ENCODE data around the gene TH. TPM values are rescaled to one million over a fixed set of nuclear protein-coding genes. Genes with fewer than 3 reads are reported as not detected.

Gene TH
- total RNA-seq, 4 donors from 2014 or later: 0.34 to 1.0 TPM; not detected in 2

- 86% methylated on average over 2 of the region's 7 CpGs for WGBS
- Histone ChIP-seq H3K27me3 (peaks cover 58% of the 10 kb centered on the region), H3K4me3 (no peak overlapping the region)
Measured at GRCh38 chr11:2123628-2123960, 48.0 kb downstream of the TH start.

GRCh38 chr11:2122907-2123627 is 48.5 kb downstream of the TH start:
- Histone ChIP-seq H3K36me3 (no peaks in the 10 kb centered on the region), H3K4me1 (no peaks in the 10 kb centered on the region), H3K27me3 (peaks cover 53% of the 10 kb centered on the region), H3K9me3 (no peaks in the 10 kb centered on the region), H3K27ac (no peak overlapping the region), H3K4me3 (no peak overlapping the region)
- 62% methylated on average over 6 of the region's 13 CpGs for WGBS
- DNase-seq (ENCODE audit: low spot score in 2 of 2): no peak
- TF ChIP-seq POLR2A (IDR thresholded peaks at IDR 0.05) (no peak), EP300 (IDR thresholded peaks at IDR 0.05) (no peak), POLR2AphosphoS5 (IDR thresholded peaks at IDR 0.05) (no peak), CTCF (IDR thresholded peaks at IDR 0.05) (no peak)

More at GRCh38 chr11:2123628-2123960, 48.0 kb downstream of the TH start:
- Histone ChIP-seq H3K4me1 (no peaks in the 10 kb centered on the region), H3K36me3 (no peaks in the 10 kb centered on the region), H3K9me3 (no peaks in the 10 kb centered on the region), H3K27ac (no peak overlapping the region)
- TF ChIP-seq POLR2A (IDR thresholded peaks at IDR 0.05): no peak
- no peak for TF ChIP-seq CTCF (IDR thresholded peaks at IDR 0.05)
- no peak for TF ChIP-seq POLR2AphosphoS5 (IDR thresholded peaks at IDR 0.05)
- TF ChIP-seq EP300 (IDR thresholded peaks at IDR 0.05): no peak
- no peak for DNase-seq (ENCODE audit: low spot score in 2 of 2)

- H3K9me3 ChIP-seq: peaks cover under 1% of the 10 kb centered on the region
- no peaks in the 10 kb centered on the region for H3K36me3 ChIP-seq
- TF ChIP-seq POLR2A (IDR thresholded peaks at IDR 0.05) (no peak), CTCF (IDR thresholded peaks at IDR 0.05) (no peak), POLR2AphosphoS5 (IDR thresholded peaks at IDR 0.05) (no peak), EP300 (IDR thresholded peaks at IDR 0.05) (no peak)
- H3K4me3 ChIP-seq: no peak overlapping the region
- no peak overlapping the region for H3K27ac ChIP-seq
- peaks cover 49% of the 10 kb centered on the region for H3K27me3 ChIP-seq
- no peak for DNase-seq (ENCODE audit: low spot score in 2 of 2)
- no peaks in the 10 kb centered on the region for H3K4me1 ChIP-seq
- WGBS: 45% methylated on average over 14 of the region's 19 CpGs
Measured at GRCh38 chr11:2122222-2122906, 49.3 kb downstream of the TH start.

GRCh38 chr11:2121227-2122130 is 50.1 kb downstream of the TH start:
- Histone ChIP-seq H3K27ac (no peak overlapping the region), H3K36me3 (no peaks in the 10 kb centered on the region), H3K4me1 (no peaks in the 10 kb centered on the region), H3K9me3 (peaks cover 5% of the 10 kb centered on the region), H3K27me3 (peaks cover 48% of the 10 kb centered on the region), H3K4me3 (no peak overlapping the region)
- DNase-seq (ENCODE audit: low spot score in 2 of 2): peak in 1 of 2 donors; percentile 48
- 73% methylated on average over 21 of the region's 21 CpGs for WGBS
- TF ChIP-seq POLR2AphosphoS5 (IDR thresholded peaks at IDR 0.05) (no peak), CTCF (IDR thresholded peaks at IDR 0.05) (no peak), POLR2A (IDR thresholded peaks at IDR 0.05) (no peak), EP300 (IDR thresholded peaks at IDR 0.05) (no peak)

Measured in suprapubic skin (tissue), 4 donors.